Measurements from ENCODE around the gene TBC1D4. TPM values are rescaled to one million over a fixed set of nuclear protein-coding genes. Genes with fewer than 3 reads are reported as not detected.

TBC1D4 gene
- total RNA-seq, 1 donor from 2014 or later, result 25.6 TPM

DNA sequence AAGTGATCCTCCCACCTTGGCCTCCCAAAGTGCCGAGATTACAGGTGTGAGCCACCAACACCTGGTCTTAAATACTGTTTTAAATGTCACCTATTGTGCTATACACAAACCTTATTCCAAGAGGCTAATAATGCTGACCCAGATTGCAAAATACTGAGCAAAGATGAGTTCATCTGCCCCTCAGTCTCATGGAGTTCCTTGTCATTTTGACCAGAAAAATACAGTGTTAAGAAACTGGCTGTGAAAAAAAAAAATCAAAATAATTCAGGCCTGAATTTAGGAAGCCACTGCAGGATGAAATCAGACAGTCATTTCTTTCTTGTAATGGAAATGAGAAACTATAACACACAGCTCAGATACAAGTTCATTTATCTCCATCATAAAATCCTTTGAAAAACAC lies 59.9 kb downstream of the TBC1D4 start:
- H3K9ac ChIP-seq (ENCODE audit: low read length), result no peak overlapping the region
- H4K20me1 ChIP-seq (ENCODE audit: insufficient read depth, low read length), result peaks cover 3% of the 10 kb centered on the region
- no peaks in the 10 kb centered on the region for H3K36me3 ChIP-seq (ENCODE audit: insufficient read depth, low read length)
- H3K4me3 ChIP-seq (ENCODE audit: insufficient read depth, low read depth, low read length), result no peak overlapping the region
- H3K27ac ChIP-seq (ENCODE audit: low read depth, low read length), result no peak overlapping the region
- peaks cover 12% of the 10 kb centered on the region for H3K79me2 ChIP-seq (ENCODE audit: insufficient read depth, low read length)
- no peak overlapping the region for H2AFZ ChIP-seq (ENCODE audit: low read depth, low read length)
- no peak for DNase-seq (ENCODE audit: low read depth)
- Mint-ChIP-seq H3K4me1 (ENCODE audit: low read depth, unreplicated experiment) (peaks cover 2% of the 10 kb centered on the region), H3K27ac (ENCODE audit: unreplicated experiment) (no peak overlapping the region), H3K36me3 (ENCODE audit: low read depth, unreplicated experiment) (no peaks in the 10 kb centered on the region), H3K4me3 (ENCODE audit: unreplicated experiment) (no peak overlapping the region), H3K9me3 (ENCODE audit: unreplicated experiment) (no peaks in the 10 kb centered on the region), H3K27me3 (ENCODE audit: low read depth, unreplicated experiment) (no peaks in the 10 kb centered on the region)
- FAIRE-seq, result no peak
- TF ChIP-seq, protein P1, sequence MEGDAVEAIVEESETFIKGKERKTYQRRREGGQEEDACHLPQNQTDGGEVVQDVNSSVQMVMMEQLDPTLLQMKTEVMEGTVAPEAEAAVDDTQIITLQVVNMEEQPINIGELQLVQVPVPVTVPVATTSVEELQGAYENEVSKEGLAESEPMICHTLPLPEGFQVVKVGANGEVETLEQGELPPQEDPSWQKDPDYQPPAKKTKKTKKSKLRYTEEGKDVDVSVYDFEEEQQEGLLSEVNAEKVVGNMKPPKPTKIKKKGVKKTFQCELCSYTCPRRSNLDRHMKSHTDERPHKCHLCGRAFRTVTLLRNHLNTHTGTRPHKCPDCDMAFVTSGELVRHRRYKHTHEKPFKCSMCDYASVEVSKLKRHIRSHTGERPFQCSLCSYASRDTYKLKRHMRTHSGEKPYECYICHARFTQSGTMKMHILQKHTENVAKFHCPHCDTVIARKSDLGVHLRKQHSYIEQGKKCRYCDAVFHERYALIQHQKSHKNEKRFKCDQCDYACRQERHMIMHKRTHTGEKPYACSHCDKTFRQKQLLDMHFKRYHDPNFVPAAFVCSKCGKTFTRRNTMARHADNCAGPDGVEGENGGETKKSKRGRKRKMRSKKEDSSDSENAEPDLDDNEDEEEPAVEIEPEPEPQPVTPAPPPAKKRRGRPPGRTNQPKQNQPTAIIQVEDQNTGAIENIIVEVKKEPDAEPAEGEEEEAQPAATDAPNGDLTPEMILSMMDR (IDR thresholded peaks at IDR 0.05; ENCODE audit: insufficient read depth, low read depth, low read length), result no peak
- no peak for TF ChIP-seq EZH2 (IDR thresholded peaks at IDR 0.05; ENCODE audit: insufficient read depth, low read length)
- peaks cover 6% of the 10 kb centered on the region for H3K4me1 ChIP-seq (ENCODE audit: insufficient read depth, low read length)
- no peaks in the 10 kb centered on the region for H3K9me3 ChIP-seq (ENCODE audit: insufficient read depth, low read depth, low read length)
- no peak overlapping the region for H3K4me2 ChIP-seq (ENCODE audit: low read length)
- no peaks in the 10 kb centered on the region for H3K27me3 ChIP-seq (ENCODE audit: insufficient read depth, low read length)

DNA sequence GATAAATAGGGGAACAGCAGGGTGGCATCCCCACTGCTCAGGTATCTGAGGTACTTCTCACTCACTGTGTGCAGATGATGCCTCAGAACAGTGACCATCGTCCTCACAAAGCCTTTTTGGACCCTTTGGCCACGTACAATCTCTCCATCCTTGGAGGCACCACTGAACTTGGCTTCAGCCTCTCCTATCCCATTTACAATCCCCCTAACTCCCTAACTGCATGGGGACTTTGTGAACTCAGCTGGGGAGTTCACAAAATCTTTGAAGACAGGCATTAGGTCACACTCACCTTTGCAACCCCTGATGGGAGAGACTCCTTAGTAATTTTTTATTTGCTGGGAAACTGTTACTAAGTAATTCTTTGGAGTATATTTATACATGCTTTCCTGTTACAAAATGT lies 60.8 kb downstream of the TBC1D4 start:
- Histone ChIP-seq H3K9me3 (ENCODE audit: insufficient read depth, low read depth, low read length) (no peaks in the 10 kb centered on the region), H3K9ac (ENCODE audit: low read length) (no peak overlapping the region), H4K20me1 (ENCODE audit: insufficient read depth, low read length) (peaks cover 11% of the 10 kb centered on the region), H3K36me3 (ENCODE audit: insufficient read depth, low read length) (no peaks in the 10 kb centered on the region), H3K79me2 (ENCODE audit: insufficient read depth, low read length) (peaks cover 18% of the 10 kb centered on the region), H3K4me1 (ENCODE audit: insufficient read depth, low read length) (peaks cover 15% of the 10 kb centered on the region), H2AFZ (ENCODE audit: low read depth, low read length) (no peak overlapping the region), H3K4me2 (ENCODE audit: low read length) (no peak overlapping the region), H3K4me3 (ENCODE audit: insufficient read depth, low read depth, low read length) (no peak overlapping the region), H3K27ac (ENCODE audit: low read depth, low read length) (no peak overlapping the region), H3K27me3 (ENCODE audit: insufficient read depth, low read length) (no peaks in the 10 kb centered on the region)
- FAIRE-seq (no peak), DNase-seq (ENCODE audit: low read depth) (no peak)
- H3K4me3 Mint-ChIP-seq (ENCODE audit: unreplicated experiment), result no peak overlapping the region
- no peaks in the 10 kb centered on the region for H3K9me3 Mint-ChIP-seq (ENCODE audit: unreplicated experiment)
- H3K4me1 Mint-ChIP-seq (ENCODE audit: low read depth, unreplicated experiment), result peaks cover 8% of the 10 kb centered on the region
- H3K27me3 Mint-ChIP-seq (ENCODE audit: low read depth, unreplicated experiment), result no peaks in the 10 kb centered on the region
- no peak for TF ChIP-seq EZH2 (IDR thresholded peaks at IDR 0.05; ENCODE audit: insufficient read depth, low read length)
- TF ChIP-seq, protein P1 (IDR thresholded peaks at IDR 0.05; ENCODE audit: insufficient read depth, low read depth, low read length), result no peak
- no peak overlapping the region for H3K27ac Mint-ChIP-seq (ENCODE audit: unreplicated experiment)
- no peaks in the 10 kb centered on the region for H3K36me3 Mint-ChIP-seq (ENCODE audit: low read depth, unreplicated experiment)

DNA sequence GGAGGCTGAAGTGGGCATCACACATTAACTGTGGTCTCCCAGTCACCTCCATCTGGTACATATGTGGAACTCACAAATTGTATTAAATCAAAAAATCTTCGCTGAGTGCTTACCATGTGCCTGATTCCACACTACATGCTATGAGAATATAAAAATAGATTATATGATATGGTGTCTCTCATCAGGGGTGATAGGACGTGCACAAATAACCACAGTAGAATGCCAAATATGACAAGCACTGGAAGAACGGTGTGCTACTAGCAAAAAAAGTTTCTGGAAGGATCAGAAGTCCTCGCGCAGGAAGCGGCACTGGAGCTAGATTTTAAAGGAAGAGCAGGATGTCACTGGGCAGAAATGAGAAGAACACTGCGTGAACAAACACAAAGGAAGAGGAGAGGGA lies 62.3 kb downstream of the TBC1D4 start:
- H3K9me3 Mint-ChIP-seq (ENCODE audit: unreplicated experiment), result no peaks in the 10 kb centered on the region
- no peaks in the 10 kb centered on the region for H3K27me3 ChIP-seq (ENCODE audit: insufficient read depth, low read length)
- H3K27me3 Mint-ChIP-seq (ENCODE audit: low read depth, unreplicated experiment), result no peaks in the 10 kb centered on the region
- H3K9me3 ChIP-seq (ENCODE audit: insufficient read depth, low read depth, low read length), result no peaks in the 10 kb centered on the region
- no peak overlapping the region for H2AFZ ChIP-seq (ENCODE audit: low read depth, low read length)
- H3K27ac Mint-ChIP-seq (ENCODE audit: unreplicated experiment), result no peak overlapping the region
- peaks cover 14% of the 10 kb centered on the region for H4K20me1 ChIP-seq (ENCODE audit: insufficient read depth, low read length)
- H3K4me1 Mint-ChIP-seq (ENCODE audit: low read depth, unreplicated experiment), result peaks cover 8% of the 10 kb centered on the region
- H3K9ac ChIP-seq (ENCODE audit: low read length), result no peak overlapping the region
- H3K4me3 Mint-ChIP-seq (ENCODE audit: unreplicated experiment), result no peak overlapping the region
- TF ChIP-seq, protein P1 (IDR thresholded peaks at IDR 0.05; ENCODE audit: insufficient read depth, low read depth, low read length), result no peak
- no peak overlapping the region for H3K4me2 ChIP-seq (ENCODE audit: low read length)
- no peaks in the 10 kb centered on the region for H3K36me3 ChIP-seq (ENCODE audit: insufficient read depth, low read length)
- H3K36me3 Mint-ChIP-seq (ENCODE audit: low read depth, unreplicated experiment), result no peaks in the 10 kb centered on the region
- peaks cover 12% of the 10 kb centered on the region for H3K79me2 ChIP-seq (ENCODE audit: insufficient read depth, low read length)
- H3K4me3 ChIP-seq (ENCODE audit: insufficient read depth, low read depth, low read length), result no peak overlapping the region
- FAIRE-seq (no peak), DNase-seq (ENCODE audit: low read depth) (no peak)
- H3K4me1 ChIP-seq (ENCODE audit: insufficient read depth, low read length), result peaks cover 25% of the 10 kb centered on the region
- H3K27ac ChIP-seq (ENCODE audit: low read depth, low read length), result no peak overlapping the region

All from astrocyte (in vitro differentiated cells and primary cell).